Measurements from ENCODE around the gene SLC9B1.
A peak's percentile ranks its signal among the peaks of the same experiment; 100 is the strongest.

SLC9B1 gene

GRCh38 chr4:103019308-103020124 lies at the start of gene SLC9B1:
TSS of gene SLC9B1 (minus strand) at chr4:103019705. CDS start at chr4:102991711, 27,994 bp downstream.
- peak; percentile 84 to 94 (median 90) for DNase-seq (ENCODE audit: low read depth in 4 of 4, low spot score in 1 of 4)

DNA sequence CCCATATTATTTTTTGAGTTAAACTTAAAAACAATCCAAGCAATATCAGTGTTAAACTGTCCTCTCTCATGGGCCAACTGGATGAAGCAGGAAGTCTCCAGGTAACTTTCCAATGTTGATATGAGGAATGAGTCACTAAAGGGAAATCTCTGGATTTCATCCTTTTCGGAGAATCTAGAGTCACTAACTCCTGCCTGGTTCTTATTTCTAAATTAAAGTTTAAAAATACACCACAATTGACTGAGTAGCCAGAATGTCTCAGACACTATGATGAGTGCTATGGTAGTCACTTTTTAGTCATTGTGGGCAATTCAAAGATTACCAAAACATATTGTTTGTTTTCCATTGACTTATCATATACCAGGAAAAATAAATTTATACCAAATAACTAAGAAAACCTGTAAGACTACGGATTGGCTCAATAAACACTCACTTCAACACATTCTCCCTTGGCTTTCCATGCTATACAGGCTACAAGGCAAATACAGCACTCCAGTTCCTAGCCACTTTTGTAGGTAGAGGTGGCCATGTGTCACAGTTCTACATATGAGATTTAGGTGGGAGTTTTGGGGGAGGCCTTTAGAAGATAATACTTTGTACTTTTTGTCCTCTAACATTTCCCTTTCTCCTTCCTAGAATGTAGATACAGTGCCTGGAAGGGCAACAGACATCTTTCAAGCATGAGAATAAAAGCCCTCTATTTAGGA lies 48.5 kb upstream of the SLC9B1 start:
- no peak for DNase-seq (ENCODE audit: low read depth in 4 of 4, low spot score in 1 of 4)

GRCh38 chr4:103060453-103061148 lies 41.1 kb upstream of the SLC9B1 start:
- no peak for DNase-seq (ENCODE audit: low read depth in 4 of 4, low spot score in 1 of 4)

DNA sequence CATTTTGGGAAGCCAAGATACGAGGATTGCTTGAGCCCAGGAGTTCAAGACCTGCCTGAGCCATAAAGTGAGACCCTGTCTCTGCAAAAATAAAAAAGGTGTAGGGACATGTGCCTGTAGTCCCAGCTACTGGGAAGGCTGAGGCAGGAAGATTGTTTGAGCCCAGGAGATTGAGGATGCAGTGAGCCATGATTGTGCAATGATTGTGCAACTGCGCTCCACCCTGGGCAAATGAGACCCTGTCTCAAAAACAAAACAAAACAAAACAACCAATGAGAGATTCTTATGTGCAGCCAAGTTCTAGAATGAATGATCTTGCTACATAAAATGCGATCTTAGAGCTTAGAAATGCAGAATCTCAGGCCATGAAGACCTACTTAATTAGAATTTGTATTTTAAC lies 34.5 kb upstream of the SLC9B1 start:
- DNase-seq (ENCODE audit: low read depth in 4 of 4, low spot score in 1 of 4) = no peak

DNA sequence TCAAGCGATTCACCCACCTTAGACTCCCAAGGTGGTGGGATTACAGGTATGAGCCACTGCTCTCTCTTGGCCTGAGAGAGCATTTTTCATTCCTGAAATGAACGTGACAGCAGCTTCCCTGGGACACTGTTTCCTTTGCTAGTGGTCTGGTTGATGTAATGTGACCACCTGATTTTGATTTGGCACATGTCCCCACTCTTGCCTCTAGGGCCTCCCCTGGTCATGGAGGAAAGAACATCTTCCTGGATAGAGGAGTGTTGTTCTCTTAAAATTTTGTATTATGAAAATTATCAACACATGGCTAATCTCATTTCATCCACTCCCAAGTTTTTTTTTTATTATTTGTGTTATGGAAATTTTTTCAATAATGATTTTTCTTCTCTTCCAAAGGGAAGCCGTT lies 33.3 kb upstream of the SLC9B1 start:
- no peak for DNase-seq (ENCODE audit: low read depth in 4 of 4, low spot score in 1 of 4)

DNA sequence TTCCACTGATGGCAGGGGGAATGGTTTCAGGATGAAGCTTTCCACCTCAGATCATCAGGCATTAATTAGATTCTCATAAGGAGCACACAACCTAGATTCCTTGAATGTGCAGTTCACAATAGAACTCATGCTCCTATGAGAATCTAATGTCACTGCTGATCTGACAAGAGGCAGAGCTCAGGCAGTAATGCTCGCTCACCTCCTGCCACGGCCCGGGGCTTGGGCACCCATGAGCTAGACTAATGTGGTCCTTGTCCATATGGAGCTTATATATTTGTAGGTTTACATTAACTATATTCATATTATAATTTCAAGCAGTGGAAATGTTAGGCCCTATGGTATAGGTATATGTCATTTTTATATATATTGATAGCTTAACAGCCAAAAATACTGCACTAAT lies 32.6 kb upstream of the SLC9B1 start:
- no peak for DNase-seq (ENCODE audit: low read depth in 4 of 4, low spot score in 1 of 4)

DNA sequence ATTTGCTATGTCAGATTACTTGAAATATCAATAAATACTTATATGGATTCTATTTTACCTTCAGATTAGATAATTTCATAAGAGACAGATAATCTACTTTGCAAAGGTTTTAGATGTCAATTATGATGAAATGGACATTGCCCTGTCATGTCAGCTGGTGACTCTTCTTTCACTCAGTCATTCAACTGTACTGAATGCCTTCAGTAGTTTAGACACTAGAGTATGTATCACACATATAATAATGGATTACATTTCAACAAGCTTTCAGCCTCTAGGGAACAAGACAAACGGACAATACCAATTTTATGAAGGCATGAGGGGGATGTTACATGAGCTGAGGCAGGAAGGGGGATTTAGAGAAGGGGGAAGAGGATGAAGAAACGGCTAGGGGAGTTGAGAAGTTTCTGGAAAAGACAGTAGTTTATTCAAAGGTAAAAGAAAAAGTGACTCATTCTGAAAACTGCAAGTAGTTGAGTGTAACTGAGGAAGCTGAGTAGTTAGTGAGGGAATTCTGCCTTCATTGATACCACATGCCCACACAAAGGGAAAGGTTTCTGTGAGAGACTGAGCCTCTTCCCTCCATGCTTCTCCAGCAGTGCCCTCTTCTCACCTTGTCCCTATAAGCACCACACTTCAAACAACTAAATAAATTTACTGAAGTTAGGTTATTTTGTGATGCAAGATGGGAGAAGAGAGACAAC lies 31.4 kb upstream of the SLC9B1 start:
- no peak for DNase-seq (ENCODE audit: low read depth in 4 of 4, low spot score in 1 of 4)

DNA sequence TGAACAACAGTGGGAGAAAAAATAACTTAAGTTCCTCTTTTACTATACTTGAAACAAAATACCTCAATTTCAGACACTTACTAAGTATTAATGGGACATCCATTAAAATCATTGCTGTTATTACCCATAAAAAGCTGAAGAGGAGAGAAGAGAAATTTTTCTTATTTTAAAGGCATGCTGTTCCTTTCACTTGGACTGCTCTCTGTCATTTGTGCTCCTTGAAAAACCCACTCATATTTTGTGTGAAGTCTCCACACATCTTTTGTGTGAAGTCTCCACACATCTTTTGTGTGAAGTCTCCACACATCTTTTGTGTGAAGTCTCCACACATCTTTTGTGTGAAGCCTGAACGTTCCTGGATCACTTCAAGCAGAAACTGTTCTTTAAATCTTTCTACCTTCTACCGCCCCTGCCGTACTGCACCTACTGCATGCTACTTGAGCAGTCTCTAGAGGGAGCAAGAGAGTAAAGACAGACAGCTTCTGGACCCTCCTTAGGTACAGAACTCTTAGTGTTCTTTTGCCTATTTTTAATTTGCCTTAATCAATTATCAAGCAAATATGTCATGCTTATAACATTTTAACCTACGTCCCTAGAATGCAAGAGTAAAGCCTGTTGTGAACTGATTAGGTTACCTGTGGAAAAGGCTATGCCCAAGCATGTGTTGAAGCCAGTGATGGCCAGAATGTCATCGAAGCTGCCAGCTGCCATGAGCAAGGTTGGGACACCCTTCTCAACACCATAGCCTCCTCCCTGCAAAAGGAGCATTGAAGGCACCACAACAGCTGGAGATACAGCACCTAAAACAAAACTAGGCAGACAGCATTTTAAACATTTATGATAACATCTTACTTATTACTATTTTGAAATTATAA lies 27.1 kb upstream of the SLC9B1 start:
- no peak for DNase-seq (ENCODE audit: low read depth in 4 of 4, low spot score in 1 of 4)

GRCh38 chr4:103044183-103044582 lies 24.7 kb upstream of the SLC9B1 start:
- DNase-seq (ENCODE audit: low read depth in 4 of 4, low spot score in 1 of 4) = no peak

GRCh38 chr4:103036169-103036568 lies 16.7 kb upstream of the SLC9B1 start:
- no peak for DNase-seq (ENCODE audit: low read depth in 4 of 4, low spot score in 1 of 4)

- DNase-seq (ENCODE audit: low read depth in 4 of 4, low spot score in 1 of 4) = no peak
These were observed 13.1 kb upstream of the SLC9B1 start for GRCh38 chr4:103032574-103032973.

DNA sequence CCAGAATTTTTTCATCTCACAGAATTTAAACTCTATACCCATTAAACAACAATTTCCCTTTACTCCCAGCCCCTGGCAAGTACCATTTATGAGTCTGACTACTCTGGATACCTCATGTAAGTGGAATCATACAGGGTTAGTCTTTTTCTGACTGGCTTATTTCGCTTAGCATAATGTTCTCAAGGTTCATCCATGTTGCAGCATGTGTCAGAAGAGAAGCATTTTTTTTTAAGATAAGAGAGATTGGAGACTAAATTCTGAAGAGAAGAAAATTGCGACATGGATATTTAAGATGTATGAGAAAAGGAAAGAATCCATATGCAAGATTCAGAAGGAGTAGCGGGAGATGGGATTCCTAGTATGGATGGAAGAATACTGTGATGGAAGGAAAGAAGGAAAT lies 11.3 kb upstream of the SLC9B1 start:
- DNase-seq (ENCODE audit: low read depth in 4 of 4, low spot score in 1 of 4) = no peak

- DNase-seq (ENCODE audit: low read depth in 4 of 4, low spot score in 1 of 4) = no peak
These were observed 9.8 kb upstream of the SLC9B1 start for GRCh38 chr4:103029300-103029699.

DNA sequence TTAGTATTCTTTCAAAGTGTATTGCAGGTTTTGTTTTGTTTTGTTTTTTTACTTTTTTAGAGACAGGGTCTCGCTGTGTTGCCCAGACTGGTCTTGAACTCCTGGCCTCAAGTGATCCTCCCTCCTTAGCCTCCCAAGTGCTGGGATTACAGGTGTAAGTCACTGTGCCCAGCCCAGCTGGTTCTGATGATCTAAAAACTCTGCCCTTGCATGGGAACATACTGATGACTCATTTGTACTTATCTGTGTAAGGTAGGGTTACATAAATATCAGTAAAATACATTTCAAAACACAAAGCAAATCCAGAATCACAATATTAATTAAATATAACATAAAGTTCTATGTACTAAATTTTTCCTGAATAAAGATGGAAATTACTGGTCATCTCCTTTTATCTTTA lies 7.4 kb upstream of the SLC9B1 start:
- DNase-seq (ENCODE audit: low read depth in 4 of 4, low spot score in 1 of 4) = no peak

- no peak for DNase-seq (ENCODE audit: low read depth in 4 of 4, low spot score in 1 of 4)
These were observed 5.5 kb upstream of the SLC9B1 start for GRCh38 chr4:103024996-103025395.

DNA sequence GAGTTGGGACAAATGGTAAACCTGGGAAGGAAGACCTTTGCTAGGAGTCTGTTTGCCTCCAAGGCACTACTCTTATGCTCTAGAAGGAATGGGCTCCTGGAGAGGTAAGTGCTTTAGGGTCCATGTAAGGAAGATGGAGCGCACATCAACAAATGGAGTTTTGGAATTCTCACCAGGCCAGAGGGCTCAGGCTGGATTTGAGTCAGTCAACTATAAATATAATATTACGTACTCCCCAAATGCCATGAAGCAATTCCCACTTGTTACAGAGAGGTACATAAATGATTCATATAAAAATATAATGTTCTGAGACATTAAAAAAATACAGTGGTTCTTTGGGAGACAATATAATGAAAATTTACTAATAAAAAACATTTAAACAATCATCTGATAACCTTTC lies 1.6 kb upstream of the SLC9B1 start:
- no peak for DNase-seq (ENCODE audit: low read depth in 4 of 4, low spot score in 1 of 4)

- DNase-seq (ENCODE audit: low read depth in 4 of 4, low spot score in 1 of 4) = no peak
These were observed 856 bp downstream of the SLC9B1 start for GRCh38 chr4:103018391-103019307.

DNA sequence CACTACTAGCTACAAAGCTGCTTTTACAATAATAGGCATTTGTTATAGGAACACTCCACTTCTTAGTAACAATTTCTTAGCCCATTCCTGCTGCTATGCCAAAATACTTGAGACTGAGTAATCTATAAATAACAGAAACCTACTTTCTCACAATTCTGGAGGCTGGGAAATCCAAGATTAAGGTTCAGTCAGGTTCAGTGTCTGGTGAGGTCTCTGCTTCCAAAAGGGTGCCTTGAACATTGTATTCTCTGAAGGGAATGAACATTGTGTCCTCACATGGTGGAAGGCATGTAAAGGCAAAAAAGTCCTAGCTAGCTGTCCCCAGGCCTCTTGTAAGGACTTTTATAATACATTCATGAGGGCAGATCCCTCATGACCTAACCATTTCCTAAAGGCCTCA lies 7.0 kb downstream of the SLC9B1 start:
- DNase-seq (ENCODE audit: low read depth in 4 of 4, low spot score in 1 of 4) = no peak

DNA sequence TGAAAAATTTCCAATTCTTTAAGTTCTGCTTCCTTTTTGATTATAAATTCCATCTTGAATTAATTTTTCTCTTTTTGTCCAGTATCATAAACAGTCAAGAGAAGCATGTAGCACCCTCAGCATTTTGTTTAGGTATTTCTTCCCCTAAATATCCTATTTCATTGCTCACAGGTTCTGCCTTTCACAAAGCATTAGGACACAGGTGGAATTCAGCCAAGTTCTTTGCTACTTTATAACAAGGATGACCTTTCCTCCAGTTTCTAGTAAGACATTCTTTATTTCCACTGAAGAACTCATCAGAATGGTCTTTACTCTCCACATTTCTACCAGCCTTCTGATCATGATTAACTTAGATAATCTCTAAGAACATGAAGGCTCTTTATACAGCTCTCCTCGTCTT lies 7.4 kb downstream of the SLC9B1 start:
- DNase-seq (ENCODE audit: low read depth in 4 of 4, low spot score in 1 of 4) = no peak

All from stimulated activated CD4-positive, alpha-beta T cell treated with anti-CD3 and anti-CD28 coated beads, Interleukin-1b, Interleukin-23, amount 100 ng/mL, for 24 hours (primary cell).